Measurements from ENCODE around the gene TMEM132D. TPM values are rescaled to one million over a fixed set of nuclear protein-coding genes. Genes with fewer than 3 reads are reported as not detected.

TMEM132D gene
- total RNA-seq, 2 experiments from 2014 or later: not detected

DNA sequence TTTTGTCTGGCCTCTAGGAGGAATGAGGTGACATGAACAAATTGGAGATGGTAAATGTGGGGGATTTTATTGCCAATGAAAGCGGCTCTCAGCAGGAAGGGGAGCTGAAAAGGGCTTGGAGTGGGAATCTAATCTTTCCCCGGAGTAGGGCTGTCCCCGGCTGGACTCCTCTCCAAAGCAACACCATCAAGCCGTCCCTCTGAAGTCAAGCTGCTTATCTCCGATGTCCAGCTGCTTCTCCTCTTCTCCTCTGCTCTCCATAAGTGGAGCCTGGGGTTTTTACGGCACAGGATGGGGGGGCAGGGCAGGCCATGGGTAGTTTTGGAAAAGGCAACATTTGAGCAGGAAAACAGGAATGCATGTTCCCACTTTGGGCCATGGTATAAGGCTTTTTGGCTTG is 113.5 kb downstream of the TMEM132D start:
- CTCF ChIA-PET (ENCODE audit: unreplicated experiment): no interaction called here
- H3K4me1 ChIP-seq (ENCODE audit: insufficient read depth, low read length, poor library complexity, severe bottlenecking): no peaks in the 10 kb centered on the region
- H3K9me3 ChIP-seq (ENCODE audit: low read length): no peaks in the 10 kb centered on the region
- intact Hi-C loops (cut with micrococcal nuclease; ENCODE audit: unreplicated experiment): no loop called here
- no peaks in the 10 kb centered on the region for H3K79me2 ChIP-seq (ENCODE audit: insufficient read depth, low read depth, low read length)
- no peaks in the 10 kb centered on the region for H3K36me3 ChIP-seq (ENCODE audit: insufficient read depth, low read length)
- H2AFZ ChIP-seq (ENCODE audit: low read length): no peak overlapping the region
- POLR2A ChIA-PET: interaction anchor here (0.5 kb wide), 1 partner anchor 13 kb away, joined by 5 read pairs; no protein-coding TSS in a partner anchor
- H3K27ac ChIP-seq (ENCODE audit: low read depth, low read length, poor library complexity, severe bottlenecking): no peak overlapping the region
- TF ChIP-seq EZH2phosphoT487 (IDR thresholded peaks at IDR 0.05; ENCODE audit: borderline replicate concordance, low read depth, low read length): no peak
- TF ChIP-seq, protein P1, sequence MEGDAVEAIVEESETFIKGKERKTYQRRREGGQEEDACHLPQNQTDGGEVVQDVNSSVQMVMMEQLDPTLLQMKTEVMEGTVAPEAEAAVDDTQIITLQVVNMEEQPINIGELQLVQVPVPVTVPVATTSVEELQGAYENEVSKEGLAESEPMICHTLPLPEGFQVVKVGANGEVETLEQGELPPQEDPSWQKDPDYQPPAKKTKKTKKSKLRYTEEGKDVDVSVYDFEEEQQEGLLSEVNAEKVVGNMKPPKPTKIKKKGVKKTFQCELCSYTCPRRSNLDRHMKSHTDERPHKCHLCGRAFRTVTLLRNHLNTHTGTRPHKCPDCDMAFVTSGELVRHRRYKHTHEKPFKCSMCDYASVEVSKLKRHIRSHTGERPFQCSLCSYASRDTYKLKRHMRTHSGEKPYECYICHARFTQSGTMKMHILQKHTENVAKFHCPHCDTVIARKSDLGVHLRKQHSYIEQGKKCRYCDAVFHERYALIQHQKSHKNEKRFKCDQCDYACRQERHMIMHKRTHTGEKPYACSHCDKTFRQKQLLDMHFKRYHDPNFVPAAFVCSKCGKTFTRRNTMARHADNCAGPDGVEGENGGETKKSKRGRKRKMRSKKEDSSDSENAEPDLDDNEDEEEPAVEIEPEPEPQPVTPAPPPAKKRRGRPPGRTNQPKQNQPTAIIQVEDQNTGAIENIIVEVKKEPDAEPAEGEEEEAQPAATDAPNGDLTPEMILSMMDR (conservative IDR thresholded peaks at IDR 0.05; ENCODE audit: low read length): no peak
- H3K9me2 ChIP-seq (ENCODE audit: insufficient read depth, low read length): no peaks in the 10 kb centered on the region
- H3K4me3 ChIP-seq (ENCODE audit: low read depth, low read length, poor library complexity, severe bottlenecking): no peak overlapping the region
- no TSS peak for BruUV-seq (replicated peaks)
- no peak overlapping the region for H3K4me2 ChIP-seq (ENCODE audit: low read length)
- DNase-seq (ENCODE audit: low spot score): no peak
- no peaks in the 10 kb centered on the region for H4K20me1 ChIP-seq (ENCODE audit: insufficient read depth, low read length)

DNA sequence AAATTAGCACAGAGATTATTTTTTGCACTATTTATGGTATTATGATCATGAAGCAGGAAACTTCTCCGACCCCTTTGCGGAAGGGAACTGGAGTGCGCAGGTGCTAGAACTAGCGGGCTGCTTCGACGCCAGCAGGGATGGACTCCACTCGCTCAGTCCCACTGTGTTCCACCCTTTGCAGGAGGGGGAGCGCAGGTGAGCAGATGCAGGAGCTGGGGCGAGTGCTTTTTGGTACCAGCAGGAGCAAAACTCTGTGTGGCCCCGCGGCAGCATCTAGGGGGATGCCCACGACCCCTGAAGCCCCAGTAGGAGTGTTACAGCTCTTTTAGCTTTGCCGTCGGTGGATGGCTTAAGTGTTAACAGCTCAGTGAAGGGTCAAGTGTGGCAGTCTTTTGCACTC is 113.9 kb downstream of the TMEM132D start:
- Histone ChIP-seq H3K4me2 (ENCODE audit: low read length) (no peak overlapping the region), H3K4me3 (ENCODE audit: low read depth, low read length, poor library complexity, severe bottlenecking) (no peak overlapping the region), H3K4me1 (ENCODE audit: insufficient read depth, low read length, poor library complexity, severe bottlenecking) (no peaks in the 10 kb centered on the region), H4K20me1 (ENCODE audit: insufficient read depth, low read length) (no peaks in the 10 kb centered on the region), H2AFZ (ENCODE audit: low read length) (no peak overlapping the region), H3K36me3 (ENCODE audit: insufficient read depth, low read length) (no peaks in the 10 kb centered on the region), H3K79me2 (ENCODE audit: insufficient read depth, low read depth, low read length) (no peaks in the 10 kb centered on the region), H3K9me3 (ENCODE audit: low read length) (no peaks in the 10 kb centered on the region), H3K27ac (ENCODE audit: low read depth, low read length, poor library complexity, severe bottlenecking) (no peak overlapping the region), H3K9me2 (ENCODE audit: insufficient read depth, low read length) (no peaks in the 10 kb centered on the region)
- BruUV-seq (replicated peaks): no TSS peak
- DNase-seq (ENCODE audit: low spot score): no peak
- ChIA-PET CTCF (ENCODE audit: unreplicated experiment) (no interaction called here), POLR2A (interaction anchor here (0.5 kb wide), 1 partner anchor 13 kb away, joined by 5 read pairs; no protein-coding TSS in a partner anchor)
- no peak for TF ChIP-seq EZH2phosphoT487 (IDR thresholded peaks at IDR 0.05; ENCODE audit: borderline replicate concordance, low read depth, low read length)
- TF ChIP-seq, protein P1 (conservative IDR thresholded peaks at IDR 0.05; ENCODE audit: low read length): no peak
- intact Hi-C loops (cut with micrococcal nuclease; ENCODE audit: unreplicated experiment): no loop called here

DNA sequence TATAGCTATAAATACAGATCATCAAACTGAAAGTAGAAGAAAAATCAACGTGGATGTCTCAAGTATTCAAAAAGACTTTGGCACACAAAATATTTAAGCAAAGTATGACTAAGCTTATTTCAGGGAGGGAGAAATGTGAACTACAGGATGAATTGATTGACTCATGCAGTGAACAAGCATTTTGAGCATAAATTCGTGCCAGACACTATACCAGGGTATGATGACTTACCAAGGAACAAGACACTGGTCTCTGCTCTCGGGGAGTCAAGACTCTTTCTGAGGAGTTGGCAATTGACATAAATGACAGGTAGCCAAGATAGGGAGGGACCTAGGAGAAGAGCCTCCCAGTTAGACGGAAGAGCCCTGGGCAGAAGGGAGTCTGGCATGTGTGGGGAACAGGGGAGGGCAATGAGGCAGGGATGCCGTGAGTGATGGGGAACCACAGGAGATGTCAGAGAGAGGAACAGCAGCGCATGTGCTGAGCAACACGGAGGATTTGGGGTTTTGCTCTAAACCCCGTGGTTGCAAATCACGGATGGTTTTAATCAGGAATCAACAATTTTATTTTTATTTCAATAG is 115.2 kb downstream of the TMEM132D start:
- Histone ChIP-seq H3K79me2 (ENCODE audit: insufficient read depth, low read depth, low read length) (no peaks in the 10 kb centered on the region), H3K36me3 (ENCODE audit: insufficient read depth, low read length) (no peaks in the 10 kb centered on the region), H3K4me1 (ENCODE audit: insufficient read depth, low read length, poor library complexity, severe bottlenecking) (no peaks in the 10 kb centered on the region), H3K9me3 (ENCODE audit: low read length) (no peaks in the 10 kb centered on the region), H3K4me3 (ENCODE audit: low read depth, low read length, poor library complexity, severe bottlenecking) (no peak overlapping the region), H2AFZ (ENCODE audit: low read length) (no peak overlapping the region), H3K4me2 (ENCODE audit: low read length) (no peak overlapping the region), H3K9me2 (ENCODE audit: insufficient read depth, low read length) (no peaks in the 10 kb centered on the region), H3K27ac (ENCODE audit: low read depth, low read length, poor library complexity, severe bottlenecking) (no peak overlapping the region), H4K20me1 (ENCODE audit: insufficient read depth, low read length) (no peaks in the 10 kb centered on the region)
- intact Hi-C loops (cut with micrococcal nuclease; ENCODE audit: unreplicated experiment): no loop called here
- CTCF ChIA-PET (ENCODE audit: unreplicated experiment): no interaction called here
- no peak for DNase-seq (ENCODE audit: low spot score)
- TF ChIP-seq, protein P1 (conservative IDR thresholded peaks at IDR 0.05; ENCODE audit: low read length): no peak
- TF ChIP-seq EZH2phosphoT487 (IDR thresholded peaks at IDR 0.05; ENCODE audit: borderline replicate concordance, low read depth, low read length): no peak
- POLR2A ChIA-PET: interaction anchor here (0.6 kb wide), 1 partner anchor 25 kb away, joined by 3 read pairs; no protein-coding TSS in a partner anchor
- no TSS peak for BruUV-seq (replicated peaks)

Data from OCI-LY7 (cell line).